HG02642 (cell line): ENCODE results near the gene VGLL4.
A peak's percentile ranks its signal among the peaks of the same experiment; 100 is the strongest.
"Not testable (repeated sequence)": the region's sequence is repeated elsewhere in the genome, so short reads cannot be mapped to it uniquely, and the experiment has no call there.

Experiments
- ATAC-seq: cut with Tn5 transposase; IDR thresholded peaks from one replicate; pipeline ENCODE4 v1.9.1; 2021; ENCODE audit warnings: mild to moderate bottlenecking; ENCODE audit not compliant: unreplicated experiment, poor library complexity

Gene VGLL4

GRCh38 chr3:11591391-11592282 is 52.1 kb downstream of the VGLL4 start:
- no peak for ATAC-seq

GRCh38 chr3:11591002-11591355 is 52.7 kb downstream of the VGLL4 start:
- no peak for ATAC-seq

- no peak for ATAC-seq
These were observed 54.0 kb downstream of the VGLL4 start for GRCh38 chr3:11589706-11590105.

- ATAC-seq: no peak
These were observed 55.0 kb downstream of the VGLL4 start for GRCh38 chr3:11588755-11589154.

- ATAC-seq: no peak
These were observed 55.4 kb downstream of the VGLL4 start for GRCh38 chr3:11588338-11588737.

GRCh38 chr3:11587766-11588165 is 55.9 kb downstream of the VGLL4 start:
- ATAC-seq: no peak

- no peak for ATAC-seq
These were observed 59.1 kb downstream of the VGLL4 start for GRCh38 chr3:11584570-11584969.

GRCh38 chr3:11583638-11584046 is 60.1 kb downstream of the VGLL4 start:
- ATAC-seq: no peak

GRCh38 chr3:11583235-11583634 is 60.5 kb downstream of the VGLL4 start:
- no peak for ATAC-seq

GRCh38 chr3:11582191-11582968 is 61.3 kb downstream of the VGLL4 start:
- ATAC-seq: peak; percentile 70

GRCh38 chr3:11581237-11582190 is 62.2 kb downstream of the VGLL4 start:
- ATAC-seq: no peak

- ATAC-seq: no peak
These were observed 63.1 kb downstream of the VGLL4 start for GRCh38 chr3:11580645-11581044.

GRCh38 chr3:11578169-11578568 is 65.5 kb downstream of the VGLL4 start:
- ATAC-seq: no peak

- no peak for ATAC-seq
These were observed 67.3 kb downstream of the VGLL4 start for GRCh38 chr3:11576453-11576852.

GRCh38 chr3:11575677-11576076 is 68.0 kb downstream of the VGLL4 start:
- no peak for ATAC-seq

- no peak for ATAC-seq
These were observed 68.6 kb downstream of the VGLL4 start for GRCh38 chr3:11574981-11575669.

GRCh38 chr3:11572660-11573059 is 71.1 kb downstream of the VGLL4 start:
- ATAC-seq: not testable (repeated sequence)

GRCh38 chr3:11570789-11571495 is 72.8 kb downstream of the VGLL4 start:
- no peak for ATAC-seq

- ATAC-seq: no peak
These were observed 73.5 kb downstream of the VGLL4 start for GRCh38 chr3:11570251-11570650.
